ENCODE measurements around the gene KIF15.
"Not testable (repeated sequence)": the region's sequence is repeated elsewhere in the genome, so short reads cannot be mapped to it uniquely, and the experiment has no call there.

Gene KIF15

GRCh38 chr3:44761424-44762169, at the start of gene KIF15, which contains the start of gene KIAA1143:
KIF15 (plus strand) TSS chr3:44761794; CDS start chr3:44761866, 72 bp downstream.
KIAA1143 (minus strand) TSS chr3:44761619; CDS start chr3:44761602, 17 bp downstream.
- peak; percentile 95 to 98 (median 97) for DNase-seq (ENCODE audit: low read depth in 3 of 3)

GRCh38 chr3:44712455-44713075, 49.0 kb upstream of the KIF15 start, which contains the start of gene ZNF502:
ZNF502 (plus strand) TSS chr3:44712660; CDS start chr3:44720262, 7,602 bp downstream.
- DNase-seq (ENCODE audit: low read depth in 3 of 3), result peak; percentile 20 to 51 (median 45)

- no peak for DNase-seq (ENCODE audit: low read depth in 3 of 3)
Observed at GRCh38 chr3:44721231-44722102, 40.1 kb upstream of the KIF15 start.

GRCh38 chr3:44722103-44722401, 39.5 kb upstream of the KIF15 start:
- no peak for DNase-seq (ENCODE audit: low read depth in 3 of 3)

GRCh38 chr3:44729384-44729910, 32.1 kb upstream of the KIF15 start, which contains the start of gene ZNF501:
ZNF501 (plus strand) TSS chr3:44729635; CDS start chr3:44734422, 4,787 bp downstream.
- DNase-seq (ENCODE audit: low read depth in 3 of 3), result peak; percentile 62 to 87 (median 76)

- DNase-seq (ENCODE audit: low read depth in 3 of 3), result no peak
Observed at GRCh38 chr3:44734646-44735168, 26.9 kb upstream of the KIF15 start.

GRCh38 chr3:44761101-44761423, 532 bp upstream of the KIF15 start:
- no peak for DNase-seq (ENCODE audit: low read depth in 3 of 3)

GRCh38 chr3:44762170-44762677, 630 bp downstream of the KIF15 start:
- no peak for DNase-seq (ENCODE audit: low read depth in 3 of 3)

- no peak for DNase-seq (ENCODE audit: low read depth in 3 of 3)
Observed at GRCh38 chr3:44762690-44763089, 1.1 kb downstream of the KIF15 start.

GRCh38 chr3:44764248-44764647, 2.7 kb downstream of the KIF15 start:
- DNase-seq (ENCODE audit: low read depth in 3 of 3), result no peak

- no peak for DNase-seq (ENCODE audit: low read depth in 3 of 3)
Observed at GRCh38 chr3:44771424-44772098, 10.0 kb downstream of the KIF15 start.

GRCh38 chr3:44772099-44772442, 10.5 kb downstream of the KIF15 start:
- DNase-seq (ENCODE audit: low read depth in 3 of 3), result no peak

- no peak for DNase-seq (ENCODE audit: low read depth in 3 of 3)
Observed at GRCh38 chr3:44782891-44783290, 21.3 kb downstream of the KIF15 start.

GRCh38 chr3:44795197-44795596, 33.6 kb downstream of the KIF15 start:
- DNase-seq (ENCODE audit: low read depth in 3 of 3), result no peak

GRCh38 chr3:44802011-44802410, 40.4 kb downstream of the KIF15 start:
- DNase-seq (ENCODE audit: low read depth in 3 of 3), result no peak

GRCh38 chr3:44803298-44803697, 41.7 kb downstream of the KIF15 start:
- no peak for DNase-seq (ENCODE audit: low read depth in 3 of 3)

GRCh38 chr3:44805960-44806359, 44.4 kb downstream of the KIF15 start:
- DNase-seq (ENCODE audit: low read depth in 3 of 3), result no peak

GRCh38 chr3:44814751-44815150, 53.2 kb downstream of the KIF15 start:
- no peak for DNase-seq (ENCODE audit: low read depth in 3 of 3)

GRCh38 chr3:44816334-44816733, 54.7 kb downstream of the KIF15 start:
- DNase-seq (ENCODE audit: low read depth in 3 of 3), result not testable (repeated sequence)

- DNase-seq (ENCODE audit: low read depth in 3 of 3), result not testable (repeated sequence)
Observed at GRCh38 chr3:44821206-44821605, 59.6 kb downstream of the KIF15 start.

- DNase-seq (ENCODE audit: low read depth in 3 of 3), result no peak
Observed at GRCh38 chr3:44825264-44825925, 63.8 kb downstream of the KIF15 start.
